ENCODE measurements around the gene WDFY2.

DNA sequence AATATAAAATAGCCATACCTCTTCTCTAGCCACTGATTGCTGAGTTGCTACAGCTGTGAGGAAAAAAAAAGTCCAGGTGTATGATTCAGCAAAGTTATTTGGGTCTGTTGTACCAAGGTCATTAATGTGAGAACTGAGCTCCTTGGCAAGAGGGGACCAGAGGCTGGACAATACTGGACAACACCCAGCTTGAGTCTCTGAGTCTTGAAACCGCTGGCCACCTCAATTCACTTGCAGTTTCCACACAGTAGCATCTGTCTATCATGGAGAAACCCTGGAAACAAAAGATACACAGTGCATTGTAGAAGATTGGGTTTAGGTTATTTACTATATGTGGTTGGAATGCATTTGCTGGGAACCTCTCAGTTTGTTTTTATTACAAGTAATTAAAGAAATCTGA lies 60.4 kb downstream of the WDFY2 start:
- TF ChIP-seq SUZ12 (IDR thresholded peaks at IDR 0.05; ENCODE audit: extremely low read depth, insufficient read depth, insufficient read length) = no peak
- TF ChIP-seq ZNF274 (IDR thresholded peaks at IDR 0.05; ENCODE audit: low read depth, low read length) = no peak
